Tibial nerve (tissue), 4 donors: ENCODE results near the gene GOLM1. TPM values are rescaled to one million over a fixed set of nuclear protein-coding genes. Genes with fewer than 3 reads are reported as not detected.
A peak's percentile ranks its signal among the peaks of the same experiment; 100 is the strongest.

Experiments used
- DNase-seq, 2 donors: peaks; one replicate each; pipeline ENCODE4 v3.0.0-alpha.2; 2019; ENCODE audit warnings: low spot score in 2 of 2
- H3K27ac ChIP-seq, 4 donors: fragments of 200-600 bp; sonication (generic) in 3 of 4; one replicate each; pipeline ENCODE4 v1.5.1; 2017 to 2019; ENCODE audit warnings: mild to moderate bottlenecking in 1 of 4
- H3K27me3 ChIP-seq, 2 donors: fragments of 200-600 bp; sonication (generic) in 1 of 2; one replicate each; pipeline versions ENCODE4 v1.5.1 to v1.6.0; 2017 to 2019
- H3K36me3 ChIP-seq, 3 donors: fragments of 200-600 bp; sonication (generic); one replicate each; pipeline ENCODE4 v1.5.1; 2018 to 2019
- H3K4me1 ChIP-seq, 4 donors: fragments of 200-600 bp; sonication (generic) in 3 of 4; one replicate each; pipeline ENCODE4 v1.5.1; 2017 to 2019
- H3K4me3 ChIP-seq, 4 donors: fragments of 200-600 bp; sonication (generic) in 3 of 4; one replicate each; pipeline ENCODE4 v1.5.1; 2017 to 2019; ENCODE audit warnings: mild to moderate bottlenecking in 1 of 4, moderate library complexity in 1 of 4
- H3K9me3 ChIP-seq, 4 donors: fragments of 200-600 bp; sonication (generic) in 3 of 4; one replicate each; pipeline ENCODE4 v1.5.1; 2017 to 2019
- EP300 ChIP-seq, 2 donors: sonication (generic); formaldehyde crosslinking; IDR thresholded peaks; one replicate each; pipeline ENCODE4 v1.6.1; 2017; ENCODE audit warnings: antibody characterized with exemption in 2 of 2, mild to moderate bottlenecking in 1 of 2
- POLR2A ChIP-seq, 2 donors: fragments of 450-650 bp; IDR thresholded peaks; one replicate each; pipeline ENCODE4 v1.6.1; 2017; ENCODE audit warnings: antibody characterized with exemption in 2 of 2, mild to moderate bottlenecking in 2 of 2, moderate library complexity in 2 of 2
- WGBS, 2 donors: methylation state at CpG; one replicate each; pipeline ENCODE4 v1.1.5; 2018; 5-methylcytosine and 5-hydroxymethylcytosine counted together
- total RNA-seq, 4 donors: library from RNA; depleted of rRNA; stranded (reverse); fragments of >200 nt; gene quantifications; one replicate each; pipeline ENCODE4 v1.1.0, GENCODE V29; 2016
- TF ChIP-seq, protein P1 (sequence below), 5 experiments: fragments of 200-600 bp in 3 of 5; fragments of 450-650 bp in 2 of 5; sonication (generic) in 3 of 5; IDR thresholded peaks; one replicate each; pipeline ENCODE4 v1.5.1; 2016 to 2019; ENCODE audit warnings: antibody characterized with exemption in 5 of 5, mild to moderate bottlenecking in 3 of 5, moderate library complexity in 2 of 5

Gene GOLM1
- total RNA-seq, 4 donors from 2014 or later: 9.8 to 15.7 (median 12.7) TPM

DNA sequence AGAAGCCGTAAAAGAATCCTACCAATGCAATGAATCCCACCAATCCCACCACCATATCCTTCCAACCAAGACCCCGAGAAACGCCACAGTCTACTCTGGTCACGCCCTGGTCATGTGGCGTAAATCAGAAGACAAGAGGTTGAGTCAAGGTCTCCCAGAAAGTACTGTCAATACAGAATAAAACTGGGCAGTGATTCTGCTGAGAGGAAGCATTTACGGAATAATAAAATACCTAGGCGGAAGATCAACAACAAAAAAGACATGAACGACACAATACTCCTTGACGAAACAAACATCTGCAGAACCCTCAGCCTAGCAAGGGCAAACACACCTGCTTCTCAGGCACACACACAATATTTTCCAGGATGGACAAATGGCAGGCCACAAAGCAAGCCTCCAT, 62.8 kb downstream of the GOLM1 start:
- TF ChIP-seq, protein P1, sequence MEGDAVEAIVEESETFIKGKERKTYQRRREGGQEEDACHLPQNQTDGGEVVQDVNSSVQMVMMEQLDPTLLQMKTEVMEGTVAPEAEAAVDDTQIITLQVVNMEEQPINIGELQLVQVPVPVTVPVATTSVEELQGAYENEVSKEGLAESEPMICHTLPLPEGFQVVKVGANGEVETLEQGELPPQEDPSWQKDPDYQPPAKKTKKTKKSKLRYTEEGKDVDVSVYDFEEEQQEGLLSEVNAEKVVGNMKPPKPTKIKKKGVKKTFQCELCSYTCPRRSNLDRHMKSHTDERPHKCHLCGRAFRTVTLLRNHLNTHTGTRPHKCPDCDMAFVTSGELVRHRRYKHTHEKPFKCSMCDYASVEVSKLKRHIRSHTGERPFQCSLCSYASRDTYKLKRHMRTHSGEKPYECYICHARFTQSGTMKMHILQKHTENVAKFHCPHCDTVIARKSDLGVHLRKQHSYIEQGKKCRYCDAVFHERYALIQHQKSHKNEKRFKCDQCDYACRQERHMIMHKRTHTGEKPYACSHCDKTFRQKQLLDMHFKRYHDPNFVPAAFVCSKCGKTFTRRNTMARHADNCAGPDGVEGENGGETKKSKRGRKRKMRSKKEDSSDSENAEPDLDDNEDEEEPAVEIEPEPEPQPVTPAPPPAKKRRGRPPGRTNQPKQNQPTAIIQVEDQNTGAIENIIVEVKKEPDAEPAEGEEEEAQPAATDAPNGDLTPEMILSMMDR (IDR thresholded peaks at IDR 0.05): no peak
- TF ChIP-seq EP300 (IDR thresholded peaks at IDR 0.05) (no peak), POLR2A (IDR thresholded peaks at IDR 0.05) (no peak)
- Histone ChIP-seq H3K4me1 (peaks cover 0 to 3% (median 0%) of the 10 kb centered on the region in 4 donors), H3K4me3 (no peak overlapping the region), H3K36me3 (peaks cover 0 to 60% (median 0%) of the 10 kb centered on the region in 3 donors), H3K27ac (no peak overlapping the region), H3K9me3 (no peaks in the 10 kb centered on the region), H3K27me3 (no peaks in the 10 kb centered on the region)
- DNase-seq: no peak
- 92 to 95% methylated on average over 9 of the region's 9 CpGs for whole genome bisulfite sequencing, 2 donors

DNA sequence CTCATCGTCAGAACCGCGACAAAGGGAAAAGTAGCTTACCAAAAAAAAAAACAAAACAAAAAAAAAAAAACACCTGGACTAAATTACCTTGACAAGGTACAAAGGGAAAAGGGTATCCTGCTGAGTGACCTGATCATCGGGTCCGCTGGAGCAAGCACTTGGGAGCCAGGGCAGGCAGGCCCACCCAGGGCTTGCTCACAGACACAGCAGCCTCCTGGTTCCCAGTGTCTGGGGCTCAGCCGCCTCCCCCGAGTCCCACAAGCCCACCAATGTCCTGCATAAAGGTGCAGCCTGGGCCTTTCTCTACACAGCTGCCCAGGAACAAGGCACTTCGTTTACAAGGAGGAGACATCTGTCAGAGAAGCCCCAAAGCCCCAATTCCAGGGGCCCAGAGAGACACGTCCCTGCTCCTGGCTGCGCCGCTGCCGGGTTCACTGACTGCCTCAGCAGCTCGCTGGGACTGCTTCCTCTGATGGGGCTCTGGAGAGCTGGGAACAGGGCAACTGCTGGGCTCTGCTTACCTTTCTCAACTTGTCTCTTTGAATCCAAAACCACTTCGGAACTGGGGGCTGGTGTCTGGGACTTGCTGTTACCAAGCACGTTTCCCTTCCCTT, 63.4 kb downstream of the GOLM1 start:
- Histone ChIP-seq H3K4me3 (no peak overlapping the region), H3K27ac (no peak overlapping the region), H3K27me3 (no peaks in the 10 kb centered on the region), H3K4me1 (no peaks in the 10 kb centered on the region), H3K36me3 (peaks cover 0 to 63% (median 0%) of the 10 kb centered on the region in 3 donors), H3K9me3 (no peaks in the 10 kb centered on the region)
- TF ChIP-seq, protein P1 (IDR thresholded peaks at IDR 0.05): no peak
- TF ChIP-seq POLR2A (IDR thresholded peaks at IDR 0.05) (no peak), EP300 (IDR thresholded peaks at IDR 0.05) (no peak)
- WGBS, 2 donors: 79 to 94% methylated on average over 10 to 11 of the region's 15 CpGs
- DNase-seq: no peak

DNA sequence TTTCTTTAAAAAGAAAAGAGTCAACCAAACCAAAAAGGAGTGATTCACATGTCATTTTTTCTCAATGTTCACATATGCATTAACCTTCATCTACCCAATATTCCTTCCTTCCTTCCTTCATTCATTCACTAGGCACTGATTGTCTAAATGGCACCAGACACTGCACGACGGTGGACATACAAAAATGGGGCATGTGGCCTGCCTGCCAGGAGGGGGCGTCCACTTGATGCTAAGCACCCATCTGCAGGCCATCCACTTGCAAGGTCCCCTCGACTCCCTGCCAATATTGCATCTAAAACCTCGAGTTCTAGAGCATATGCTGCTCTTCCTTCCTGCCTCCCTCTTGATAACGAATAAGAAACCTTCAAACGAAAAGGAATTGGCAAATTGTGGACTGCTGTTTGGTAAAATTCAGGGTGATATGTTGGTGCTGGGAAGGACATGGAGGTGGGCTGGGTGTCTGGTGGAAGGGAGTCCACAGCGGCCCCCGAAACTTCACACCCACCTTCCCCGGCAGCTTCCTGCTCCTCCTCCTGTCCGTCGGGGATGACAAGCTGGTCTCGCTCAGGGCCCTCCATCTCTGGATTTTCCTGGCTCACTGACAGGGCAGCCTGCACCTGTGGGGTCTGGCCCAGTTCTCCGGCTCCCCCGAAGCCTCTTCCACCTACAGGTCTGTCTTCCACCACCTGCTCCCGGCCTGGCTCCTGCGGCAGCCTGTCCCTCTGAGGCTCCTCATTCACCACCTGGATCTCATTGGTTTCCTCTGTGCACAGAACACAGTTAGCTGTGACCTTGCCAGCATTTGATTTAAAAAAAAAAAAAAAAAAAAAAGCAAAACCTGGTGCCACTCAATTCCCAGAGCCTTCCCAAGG, 64.3 kb downstream of the GOLM1 start:
- Histone ChIP-seq H3K36me3 (peaks cover 0 to 70% (median 0%) of the 10 kb centered on the region in 3 donors), H3K9me3 (no peaks in the 10 kb centered on the region), H3K27me3 (no peaks in the 10 kb centered on the region), H3K4me3 (no peak overlapping the region), H3K4me1 (no peaks in the 10 kb centered on the region), H3K27ac (no peak overlapping the region)
- DNase-seq: no peak
- 71 to 79% methylated on average over 17 of the region's 17 CpGs for WGBS, 2 donors
- no peak for TF ChIP-seq EP300 (IDR thresholded peaks at IDR 0.05)
- TF ChIP-seq, protein P1 (IDR thresholded peaks at IDR 0.05): peak in 2 of 5 experiments; percentile 10 to 19
- no peak for TF ChIP-seq POLR2A (IDR thresholded peaks at IDR 0.05)

DNA sequence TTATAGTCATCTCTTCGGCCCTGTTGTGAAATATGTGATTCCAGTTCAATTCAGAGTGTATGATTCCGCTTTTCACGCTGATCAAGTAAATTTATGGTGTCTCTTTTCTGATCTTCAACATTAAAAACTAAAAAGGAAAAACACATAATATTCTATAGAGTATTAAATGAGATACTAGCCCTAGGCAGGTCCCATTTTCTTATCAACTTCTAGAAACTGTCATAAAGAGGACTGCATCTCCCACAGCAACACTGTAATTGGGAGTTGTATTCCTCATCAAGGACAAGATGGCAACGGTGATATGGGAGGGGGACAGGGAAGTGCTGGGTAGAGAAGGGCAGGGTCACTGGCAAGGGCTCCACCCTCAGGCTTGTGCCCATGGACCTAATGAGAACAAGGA, 71.6 kb downstream of the GOLM1 start:
- Histone ChIP-seq H3K27ac (no peak overlapping the region), H3K4me3 (no peak overlapping the region), H3K9me3 (peaks cover 0 to 7% (median 0%) of the 10 kb centered on the region in 4 donors), H3K36me3 (peaks cover 0 to 77% (median 0%) of the 10 kb centered on the region in 3 donors), H3K4me1 (peaks cover 0 to 8% (median 0%) of the 10 kb centered on the region in 4 donors), H3K27me3 (no peaks in the 10 kb centered on the region)
- no peak for DNase-seq
- 96% methylated on average over 4 of the region's 4 CpGs for WGBS, 2 donors
- TF ChIP-seq POLR2A (IDR thresholded peaks at IDR 0.05): no peak
- TF ChIP-seq EP300 (IDR thresholded peaks at IDR 0.05): no peak
- TF ChIP-seq, protein P1 (IDR thresholded peaks at IDR 0.05): no peak
